HG03135 (cell line): ENCODE data around the gene TRAK1.

Experiments used
- ATAC-seq: cut with Tn5 transposase; IDR thresholded peaks from one replicate; pipeline ENCODE4 v1.9.1; 2021; ENCODE audit warnings: mild to moderate bottlenecking, moderate library complexity; ENCODE audit not compliant: unreplicated experiment

The TRAK1 gene

GRCh38 chr3:42122261-42123011, 31.3 kb downstream of the TRAK1 start:
- no peak for ATAC-seq

GRCh38 chr3:42123012-42123581, 31.9 kb downstream of the TRAK1 start:
- ATAC-seq, result no peak

- ATAC-seq, result no peak
Measured at GRCh38 chr3:42123824-42124658, 32.9 kb downstream of the TRAK1 start.

- ATAC-seq, result peak; percentile 56
Measured at GRCh38 chr3:42127226-42127625, 36.1 kb downstream of the TRAK1 start.

GRCh38 chr3:42128526-42128925, 37.4 kb downstream of the TRAK1 start:
- no peak for ATAC-seq

GRCh38 chr3:42129014-42129953, 38.1 kb downstream of the TRAK1 start:
- ATAC-seq, result no peak

- ATAC-seq, result no peak
Measured at GRCh38 chr3:42130007-42130328, 38.8 kb downstream of the TRAK1 start.

GRCh38 chr3:42130329-42131070, 39.3 kb downstream of the TRAK1 start:
- no peak for ATAC-seq

GRCh38 chr3:42133500-42134298, 42.5 kb downstream of the TRAK1 start:
- no peak for ATAC-seq

- no peak for ATAC-seq
Measured at GRCh38 chr3:42134867-42135464, 43.8 kb downstream of the TRAK1 start.

- ATAC-seq, result no peak
Measured at GRCh38 chr3:42139621-42140453, 48.7 kb downstream of the TRAK1 start.

- ATAC-seq, result no peak
Measured at GRCh38 chr3:42140665-42141203, 49.6 kb downstream of the TRAK1 start.

- no peak for ATAC-seq
Measured at GRCh38 chr3:42143440-42143839, 52.3 kb downstream of the TRAK1 start.

GRCh38 chr3:42144209-42144608, 53.1 kb downstream of the TRAK1 start:
- ATAC-seq, result no peak

GRCh38 chr3:42148086-42148848, 57.1 kb downstream of the TRAK1 start:
- ATAC-seq, result no peak

- ATAC-seq, result no peak
Measured at GRCh38 chr3:42148982-42149432, 57.9 kb downstream of the TRAK1 start.

- no peak for ATAC-seq
Measured at GRCh38 chr3:42149532-42149931, 58.4 kb downstream of the TRAK1 start.
